K562 (cell line): ENCODE results near the gene MTCH2. TPM values are rescaled to one million over a fixed set of nuclear protein-coding genes. Genes with fewer than 3 reads are reported as not detected.
A peak's percentile ranks its signal among the peaks of the same experiment; 100 is the strongest.

ENCODE experiments used
- CBX1 ChIP-seq: sonication (generic); IDR thresholded peaks from 2 replicates; pipeline ENCODE4 v1.6.1; 2016; ENCODE audit warnings: antibody characterized with exemption, low read depth, mild to moderate bottlenecking
- CCNT2 ChIP-seq: IDR thresholded peaks from 2 replicates; pipeline ENCODE4 v1.6.1; 2011; ENCODE audit warnings: borderline replicate concordance, low read depth, mild to moderate bottlenecking, moderate library complexity, mixed read lengths, low read length; ENCODE audit not compliant: insufficient read length; ENCODE audit errors: extremely low read depth
- CHD4 ChIP-seq: fragments of 200-600 bp; sonication (generic); IDR thresholded peaks from 3 replicates; pipeline ENCODE4 v1.6.1; 2012; ENCODE audit warnings: low read depth, mild to moderate bottlenecking, mixed read lengths, low read length, inconsistent platforms; ENCODE audit not compliant: insufficient read depth, insufficient replicate concordance, poor library complexity, severe bottlenecking
- COPS2 ChIP-seq: fragments of 450-650 bp; conservative IDR thresholded peaks from 2 replicates; pipeline ENCODE4 v1.6.1; 2016; ENCODE audit warnings: mild to moderate bottlenecking, moderate library complexity
- EP400 ChIP-seq: fragments of 450-650 bp; IDR thresholded peaks from 2 replicates; pipeline ENCODE4 v1.6.1; 2017; ENCODE audit warnings: antibody characterized with exemption, mild to moderate bottlenecking, moderate library complexity
- FOS ChIP-seq: IDR thresholded peaks from 3 replicates; pipeline ENCODE4 v1.6.1; 2011; ENCODE audit not compliant: insufficient read length; ENCODE audit errors: extremely low read depth
- PTRF ChIP-seq: fragments of 450-650 bp; IDR thresholded peaks from 2 replicates; pipeline ENCODE4 v1.6.1; 2016; ENCODE audit warnings: mild to moderate bottlenecking, missing genetic modification characterization, missing compliant biosample characterization
- RHOXF2B ChIP-seq: fragments of 250-450 bp; sonication (Bioruptor Pico); conservative IDR thresholded peaks from 2 replicates; pipeline ENCODE4 v1.5.1; 2021
- RUNX1 ChIP-seq: sonication (generic); IDR thresholded peaks from 2 replicates; pipeline ENCODE4 v1.6.1; 2016; ENCODE audit warnings: antibody characterized with exemption, low read depth
- TAL1 ChIP-seq: fragments of 450-650 bp; IDR thresholded peaks from 2 replicates; pipeline ENCODE4 v1.6.1; 2016; ENCODE audit warnings: mild to moderate bottlenecking
- TRIM24 ChIP-seq, 2 experiments: fragments of 450-650 bp; IDR thresholded peaks; 2 replicates each; pipeline ENCODE4 v1.6.1; 2016
- ZBED1 ChIP-seq: IDR thresholded peaks from 2 replicates; pipeline ENCODE4 v1.6.1; 2014
- ZBTB2 ChIP-seq: fragments of 450-650 bp; IDR thresholded peaks from 2 replicates; pipeline ENCODE4 v1.6.1; 2016; ENCODE audit warnings: antibody characterized with exemption
- ZBTB5 ChIP-seq: fragments of 450-650 bp; IDR thresholded peaks from 2 replicates; pipeline ENCODE4 v1.6.1; 2017; ENCODE audit warnings: antibody characterized with exemption
- ZNF311 ChIP-seq: fragments of 250-450 bp; sonication (Bioruptor Pico); IDR thresholded peaks from 2 replicates; pipeline ENCODE4 v1.4.0; 2020; ENCODE audit warnings: mild to moderate bottlenecking, moderate library complexity
- ZNF407 ChIP-seq: fragments of 450-650 bp; IDR thresholded peaks from 2 replicates; pipeline ENCODE4 v1.6.1; 2016; ENCODE audit warnings: low read depth
- ZNF444 ChIP-seq: fragments of 250-450 bp; sonication (Bioruptor Pico); IDR thresholded peaks from 2 replicates; pipeline ENCODE4 v1.4.0; 2020; ENCODE audit warnings: mild to moderate bottlenecking, moderate library complexity
- ZNF696 ChIP-seq: fragments of 250-450 bp; sonication (Bioruptor Pico); conservative IDR thresholded peaks from 2 replicates; pipeline ENCODE4 v1.4.0; 2020; ENCODE audit warnings: mild to moderate bottlenecking, moderate library complexity
- ZNF780A ChIP-seq: fragments of 250-450 bp; sonication (Bioruptor Pico); IDR thresholded peaks from 2 replicates; pipeline ENCODE4 v1.5.0; 2021; ENCODE audit warnings: mild to moderate bottlenecking
- ZZZ3 ChIP-seq: fragments of 450-650 bp; IDR thresholded peaks from 2 replicates; pipeline ENCODE4 v1.6.1; 2016; ENCODE audit warnings: antibody characterized with exemption, mild to moderate bottlenecking, moderate library complexity
- polyA plus RNA-seq, 8 experiments: library from polyadenylated mRNA; depleted of rRNA in 4 of 8; stranded (reverse) in 5 of 8; unstranded in 3 of 8; fragments of >200 nt; fragmentation: Nextera tagmentation in 2 of 8; fragmentation: Illumina TruSeq in 1 of 8; extraction: Ambion mirVana in 2 of 8; extraction: Trizol in 1 of 8; gene quantifications; 2 replicates each; pipeline versions ENCODE4 v1.2.1 to v1.2.3, GENCODE V29; 2011 to 2014; ENCODE audit warnings: inconsistent platforms in 1 of 8, missing spikeins in 1 of 8
- total RNA-seq, 7 experiments: library from RNA; depleted of rRNA in 6 of 7; stranded (reverse); fragments of >200 nt in 6 of 7; fragmentation: Illumina TruSeq in 2 of 7; extraction: Trizol in 2 of 7; gene quantifications; 2 replicates each; pipeline versions ENCODE4 v1.2.1 to v1.2.3, GENCODE V29; 2011 to 2021; ENCODE audit warnings: low replicate concordance in 1 of 7

The MTCH2 gene
- total and polyA plus RNA-seq, 9 of the 15 experiments (the other 6 are each of a cell fraction or from before 2014, with no cell fraction given), result 95.4 to 620 (median 198) TPM

GRCh38 chr11:47672283-47672730, 29.9 kb upstream of the MTCH2 start (continued):
- no peak for TF ChIP-seq ZNF780A
- no peak for TF ChIP-seq ZNF696
- TF ChIP-seq ZNF311 (CRISPR knock-in tag), result no peak
- TF ChIP-seq CHD4, result no peak
- no peak for TF ChIP-seq CCNT2
- TF ChIP-seq ZNF444, result no peak
- peak; percentile 63; the same call in 1 of the 2 replicates for TF ChIP-seq EP400
- no peak for TF ChIP-seq TAL1
- TF ChIP-seq ZZZ3, result no peak
- no peak for TF ChIP-seq CBX1
- no peak for TF ChIP-seq ZBED1
- TF ChIP-seq RHOXF2B, result no peak
- no peak for TF ChIP-seq ZBTB5
- 0 out of 2 replicates have a peak, but pooled peaks have one; percentile 55 for TF ChIP-seq PTRF (tag)
- no peak for TF ChIP-seq COPS2
- no peak for TF ChIP-seq FOS
- TF ChIP-seq ZBTB2, result peak; percentile 30; the same call in 1 of the 2 replicates
- TF ChIP-seq ZNF407, result no peak
- peak; percentile 64 to 72 for TF ChIP-seq TRIM24 (IDR thresholded peaks at IDR 0.05)
- TF ChIP-seq RUNX1, result no peak
